Aorta (tissue), 5 donors: ENCODE measurements around the gene WDR19. TPM values are rescaled to one million over a fixed set of nuclear protein-coding genes. Genes with fewer than 3 reads are reported as not detected.
A peak's percentile ranks its signal among the peaks of the same experiment; 100 is the strongest.
"Not testable (repeated sequence)": the region's sequence is repeated elsewhere in the genome, so short reads cannot be mapped to it uniquely, and the experiment has no call there.

Experiments used
- ATAC-seq: fragments of 200-7000 bp; cut with Tn5 transposase; one replicate; pipeline ENCODE4 v1.9.1; 2022; ENCODE audit warnings: moderate library complexity; ENCODE audit not compliant: low FRiP score
- DNase-seq, 2 donors: peaks; one replicate each; pipeline ENCODE4 v3.0.0-alpha.2; 2020
- H3K27ac ChIP-seq, 2 donors: one replicate each; pipeline ENCODE4 v1.5.1; 2013; ENCODE audit warnings: low read length in 2 of 2, mild to moderate bottlenecking in 2 of 2, moderate library complexity in 2 of 2, control low read depth in 1 of 2, inconsistent platforms in 1 of 2, low read depth in 1 of 2
- H3K27me3 ChIP-seq, 2 donors: one replicate each; pipeline ENCODE4 v1.6.1; 2013; ENCODE audit warnings: control low read depth in 1 of 2, low read length in 1 of 2, mild to moderate bottlenecking in 1 of 2, moderate library complexity in 1 of 2; ENCODE audit not compliant: insufficient read depth in 2 of 2, control insufficient read depth in 1 of 2
- H3K36me3 ChIP-seq, 2 donors: one replicate each; pipeline ENCODE4 v1.6.1; 2013; ENCODE audit warnings: control low read depth in 1 of 2, low read length in 1 of 2, mild to moderate bottlenecking in 1 of 2; ENCODE audit not compliant: insufficient read depth in 2 of 2, control insufficient read depth in 1 of 2
- H3K4me1 ChIP-seq, 2 donors: one replicate each; pipeline ENCODE4 v1.6.1; 2013; ENCODE audit warnings: low read length in 2 of 2, control low read depth in 1 of 2, mild to moderate bottlenecking in 1 of 2, moderate library complexity in 1 of 2; ENCODE audit not compliant: insufficient read depth in 2 of 2, control insufficient read depth in 1 of 2
- H3K4me3 ChIP-seq, 2 donors: one replicate each; pipeline ENCODE4 v1.5.1; 2013; ENCODE audit warnings: low read length in 2 of 2, control low read depth in 1 of 2, mild to moderate bottlenecking in 1 of 2
- H3K9me3 ChIP-seq: one replicate; pipeline ENCODE4 v1.6.1; 2013; ENCODE audit warnings: mild to moderate bottlenecking, low read length; ENCODE audit not compliant: control insufficient read depth
- WGBS, 2 donors: extraction: QIAGEN DNeasy Blood & Tissue Kit; methylation state at CpG; one replicate each; pipeline ENCODE4 v1.1.7; 2013; 5-methylcytosine and 5-hydroxymethylcytosine counted together
- intact Hi-C, 2 donors: fragments of 100-400 bp; cut with DNase I; formaldehyde crosslinking; loops; one replicate each; pipeline versions ENCODE4 v1.14.2 to v1.15.0; 2022
- polyA plus RNA-seq, 2 donors: library from polyadenylated mRNA; stranded (reverse); fragments of 200-250 nt; gene quantifications; one replicate each; pipeline ENCODE4 v1.2.3, GENCODE V29; 2013
- total RNA-seq, 2 donors: library from RNA; stranded (reverse); fragmentation: NEBNext Ultra II Directional; extraction: Animal tissue kit (Norgen Biotek cat#: 25700); gene quantifications; one replicate each; pipeline ENCODE4 v1.2.1, GENCODE V29; 2021
- donor health status: healthy with polysubstance abuse.
- donor health status: Bipolar disorder and iron deficiency.
- donor health status: DM: no; HTN: no; CAD: no.
- donor health status: DM: no; HTN: no; CAD: no.
- donor health status: DM: yes; HTN: yes; CAD: no.

The WDR19 gene
- total and polyA plus RNA-seq, 4 donors, result 24.0 to 86.9 (median 52.1) TPM

- no peak overlapping the region for H3K27ac ChIP-seq
- H3K4me3 ChIP-seq, result no peak overlapping the region
- peaks cover 1% of the 10 kb centered on the region for H3K9me3 ChIP-seq
- no peaks in the 10 kb centered on the region for H3K4me1 ChIP-seq
- 80 to 84% methylated on average over 7 of the region's 7 CpGs for WGBS, 2 donors
- H3K27me3 ChIP-seq, result no peaks in the 10 kb centered on the region
- DNase-seq, result no peak
- no peaks in the 10 kb centered on the region for H3K36me3 ChIP-seq
- intact Hi-C loops, result no loop called here
- no peak for ATAC-seq
Observed at GRCh38 chr4:39166669-39167068, 15.7 kb upstream of the WDR19 start.

- peaks cover 1% of the 10 kb centered on the region for H3K9me3 ChIP-seq
- no peak overlapping the region for H3K4me3 ChIP-seq
- no peaks in the 10 kb centered on the region for H3K27me3 ChIP-seq
- no peak overlapping the region for H3K27ac ChIP-seq
- no peak for DNase-seq
- WGBS, 2 donors, result 40 to 41% methylated on average over 3 of the region's 3 CpGs
- ATAC-seq, result no peak
- no peaks in the 10 kb centered on the region for H3K36me3 ChIP-seq
- intact Hi-C loops, result no loop called here
- H3K4me1 ChIP-seq, result no peaks in the 10 kb centered on the region
Observed at GRCh38 chr4:39169426-39169825, 12.9 kb upstream of the WDR19 start.

GRCh38 chr4:39170301-39170700 is 12.0 kb upstream of the WDR19 start:
- intact Hi-C loops, result no loop called here
- Histone ChIP-seq H3K27ac (no peak overlapping the region), H3K27me3 (no peaks in the 10 kb centered on the region), H3K4me1 (no peaks in the 10 kb centered on the region), H3K9me3 (peaks cover 1% of the 10 kb centered on the region), H3K36me3 (no peaks in the 10 kb centered on the region), H3K4me3 (no peak overlapping the region)
- WGBS, 2 donors, result 95 to 96% methylated on average over 12 of the region's 12 CpGs
- DNase-seq, result no peak
- ATAC-seq, result no peak

GRCh38 chr4:39178706-39179105 is 3.6 kb upstream of the WDR19 start:
- Histone ChIP-seq H3K27ac (no peak overlapping the region), H3K4me3 (no peak overlapping the region), H3K9me3 (no peaks in the 10 kb centered on the region), H3K27me3 (no peaks in the 10 kb centered on the region), H3K4me1 (no peaks in the 10 kb centered on the region), H3K36me3 (no peaks in the 10 kb centered on the region)
- DNase-seq (no peak), ATAC-seq (no peak)
- intact Hi-C loops, result no loop called here

- intact Hi-C loops, result loop anchor here in 1 of 2 donors (5.0 kb wide), 1 partner anchor 58 kb away; no protein-coding TSS in a partner anchor
Observed at GRCh38 chr4:39179681-39180080, 2.6 kb upstream of the WDR19 start.

GRCh38 chr4:39180629-39181028 is 1.7 kb upstream of the WDR19 start:
- 97% methylated on average over 17 of the region's 17 CpGs for WGBS, 2 donors
- not testable (repeated sequence) for H3K27ac ChIP-seq

More at GRCh38 chr4:39179681-39180080, 2.6 kb upstream of the WDR19 start:
- Histone ChIP-seq H3K36me3 (no peaks in the 10 kb centered on the region), H3K4me1 (no peaks in the 10 kb centered on the region), H3K27me3 (no peaks in the 10 kb centered on the region), H3K4me3 (no peak overlapping the region), H3K9me3 (no peaks in the 10 kb centered on the region), H3K27ac (no peak overlapping the region)
- ATAC-seq (no peak), DNase-seq (no peak)
- WGBS, 2 donors, result 71 to 74% methylated on average over 3 of the region's 3 CpGs

GRCh38 chr4:39181520-39181904 is 817 bp upstream of the WDR19 start:
- peak overlapping the region in 1 of 2 donors; percentile 29 for H3K4me3 ChIP-seq
- intact Hi-C loops, result loop anchor here in 1 of 2 donors (5.0 kb wide), 1 partner anchor 56 kb away; no protein-coding TSS in a partner anchor
- H3K27me3 ChIP-seq, result no peaks in the 10 kb centered on the region
- H3K27ac ChIP-seq, result no peak overlapping the region
- H3K4me1 ChIP-seq, result no peaks in the 10 kb centered on the region
- ATAC-seq (no peak), DNase-seq (no peak)
- no peaks in the 10 kb centered on the region for H3K36me3 ChIP-seq
- WGBS, 2 donors, result 71 to 74% methylated on average over 9 of the region's 9 CpGs
- H3K9me3 ChIP-seq, result no peaks in the 10 kb centered on the region

More at GRCh38 chr4:39180629-39181028, 1.7 kb upstream of the WDR19 start:
- not testable (repeated sequence) for H3K4me1 ChIP-seq, H3K9me3 ChIP-seq, H3K4me3 ChIP-seq, H3K36me3 ChIP-seq, ATAC-seq, DNase-seq, H3K27me3 ChIP-seq
- intact Hi-C loops, result loop anchor here in 1 of 2 donors (5.0 kb wide), 1 partner anchor 57 kb away; no protein-coding TSS in a partner anchor

GRCh38 chr4:39201963-39202362 is 19.6 kb downstream of the WDR19 start:
- Histone ChIP-seq H3K27ac (no peak overlapping the region), H3K4me3 (no peak overlapping the region), H3K9me3 (no peaks in the 10 kb centered on the region), H3K36me3 (peaks cover 6 to 9% of the 10 kb centered on the region in 2 donors), H3K4me1 (no peaks in the 10 kb centered on the region), H3K27me3 (no peaks in the 10 kb centered on the region)
- no peak for DNase-seq
- WGBS, 2 donors, result 96 to 97% methylated on average over 3 of the region's 3 CpGs
- no peak for ATAC-seq
- intact Hi-C loops, result no loop called here

- Histone ChIP-seq H3K9me3 (no peaks in the 10 kb centered on the region), H3K27me3 (no peaks in the 10 kb centered on the region), H3K4me1 (no peaks in the 10 kb centered on the region), H3K27ac (no peak overlapping the region), H3K4me3 (no peak overlapping the region), H3K36me3 (peaks cover 6 to 9% of the 10 kb centered on the region in 2 donors)
- intact Hi-C loops, result no loop called here
- DNase-seq (no peak), ATAC-seq (no peak)
Observed at GRCh38 chr4:39204543-39204942, 22.2 kb downstream of the WDR19 start.
